Ishikawa (cell line): ENCODE results near the gene HNMT.

Source experiments
- CEBPB ChIP-seq: IDR thresholded peaks from 2 replicates; pipeline ENCODE4 v1.6.1; 2012
- CREB1 ChIP-seq: IDR thresholded peaks from 2 replicates; pipeline ENCODE4 v1.6.1; 2012; ENCODE audit warnings: low read depth
- EGR1 ChIP-seq: IDR thresholded peaks from 2 replicates; pipeline ENCODE4 v1.6.1; 2012
- EP300 ChIP-seq: IDR thresholded peaks from 2 replicates; pipeline ENCODE4 v1.6.1; 2012; ENCODE audit warnings: borderline replicate concordance
- FOXM1 ChIP-seq: IDR thresholded peaks from 2 replicates; pipeline ENCODE4 v1.6.1; 2012; ENCODE audit warnings: low read depth, borderline replicate concordance
- MAX ChIP-seq: IDR thresholded peaks from 2 replicates; pipeline ENCODE4 v1.6.1; 2012
- NFIC ChIP-seq: IDR thresholded peaks from 2 replicates; pipeline ENCODE4 v1.6.1; 2012
- RAD21 ChIP-seq: IDR thresholded peaks from 2 replicates; pipeline ENCODE4 v1.6.1; 2012; ENCODE audit warnings: low read depth
- REST ChIP-seq: IDR thresholded peaks from 2 replicates; pipeline ENCODE4 v1.6.1; 2012; ENCODE audit warnings: low read depth, mild to moderate bottlenecking
- TAF1 ChIP-seq: IDR thresholded peaks from 2 replicates; pipeline ENCODE4 v1.6.1; 2012; ENCODE audit warnings: low read depth, mild to moderate bottlenecking
- TCF12 ChIP-seq: IDR thresholded peaks from 2 replicates; pipeline ENCODE4 v1.6.1; 2012; ENCODE audit warnings: low read depth
- TEAD4 ChIP-seq: IDR thresholded peaks from 2 replicates; pipeline ENCODE4 v1.6.1; 2012
- USF1 ChIP-seq: IDR thresholded peaks from 2 replicates; pipeline ENCODE4 v1.6.1; 2012
- YY1 ChIP-seq: IDR thresholded peaks from 2 replicates; pipeline ENCODE4 v1.6.1; 2012; ENCODE audit warnings: low read depth
- ZBTB7A ChIP-seq: IDR thresholded peaks from 2 replicates; pipeline ENCODE4 v1.6.1; 2012; ENCODE audit warnings: low read depth

Gene HNMT

GRCh38 chr2:138016351-138017087, 52.2 kb downstream of the HNMT start:
- no peak for TF ChIP-seq EP300
- no peak for TF ChIP-seq USF1
- no peak for TF ChIP-seq YY1
- TF ChIP-seq EGR1: no peak
- TF ChIP-seq CREB1: no peak
- TF ChIP-seq REST: no peak
- no peak for TF ChIP-seq TCF12
- no peak for TF ChIP-seq ZBTB7A
- TF ChIP-seq CEBPB: no peak
- no peak for TF ChIP-seq RAD21
- TF ChIP-seq FOXM1: no peak
- no peak for TF ChIP-seq MAX
- no peak for TF ChIP-seq TEAD4
- no peak for TF ChIP-seq NFIC
- no peak for TF ChIP-seq TAF1

GRCh38 chr2:138017824-138018223, 53.6 kb downstream of the HNMT start:
- TF ChIP-seq MAX (no peak), EP300 (no peak), TCF12 (no peak), USF1 (no peak)

GRCh38 chr2:138018866-138019688, 54.8 kb downstream of the HNMT start:
- TF ChIP-seq FOXM1 (no peak), USF1 (no peak), NFIC (no peak), MAX (no peak), TCF12 (no peak), CEBPB (no peak), REST (no peak), EGR1 (no peak), RAD21 (no peak), EP300 (no peak), TAF1 (no peak), YY1 (no peak), CREB1 (no peak), ZBTB7A (no peak), TEAD4 (no peak)

DNA sequence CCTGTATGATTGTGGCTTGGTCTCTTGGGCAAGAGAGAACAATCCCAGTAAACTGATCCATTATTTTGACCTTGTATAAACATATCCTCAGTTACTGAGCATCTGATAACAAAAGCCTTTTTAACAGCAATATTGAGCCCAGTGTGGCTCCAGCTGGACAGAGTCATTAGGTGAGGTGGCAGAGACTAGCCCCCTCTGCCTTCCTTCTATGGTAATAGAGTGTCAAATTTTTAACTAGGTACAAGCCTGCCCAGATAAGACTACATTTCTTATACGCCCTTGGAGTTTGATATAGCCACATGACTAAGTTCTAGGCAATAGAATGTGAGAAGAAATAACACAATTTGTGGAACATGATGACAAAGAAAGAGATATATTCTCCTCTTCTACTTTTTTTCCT, 56.2 kb downstream of the HNMT start:
- TF ChIP-seq ZBTB7A (no peak), REST (no peak), YY1 (no peak), NFIC (no peak), CEBPB (no peak), MAX (no peak), RAD21 (no peak), CREB1 (no peak), TCF12 (no peak), EP300 (no peak), TAF1 (no peak), TEAD4 (no peak), USF1 (no peak), FOXM1 (no peak), EGR1 (no peak)
